ENCODE results near the gene ATG14.
"Not testable (repeated sequence)": the region's sequence is repeated elsewhere in the genome, so short reads cannot be mapped to it uniquely, and the experiment has no call there.

The ATG14 gene

DNA sequence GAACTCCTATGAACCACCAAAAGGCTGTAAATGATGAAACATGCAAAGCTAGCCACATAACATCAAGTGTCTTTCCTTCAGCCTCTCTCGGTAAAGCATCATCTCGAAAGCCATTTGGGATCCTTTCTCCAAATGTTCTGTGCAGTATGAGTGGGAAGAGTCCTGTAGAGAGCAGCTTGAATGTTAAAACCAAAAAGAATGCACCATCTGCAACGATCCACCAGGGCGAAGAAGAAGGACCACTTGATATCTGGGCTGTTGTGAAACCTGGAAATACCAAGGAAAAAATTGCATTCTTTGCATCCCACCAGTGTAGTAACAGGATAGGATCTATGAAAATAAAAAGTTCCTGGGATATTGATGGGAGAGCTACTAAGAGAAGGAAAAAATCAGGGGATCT is 61.2 kb downstream of the ATG14 start:
- no peak for DNase-seq

DNA sequence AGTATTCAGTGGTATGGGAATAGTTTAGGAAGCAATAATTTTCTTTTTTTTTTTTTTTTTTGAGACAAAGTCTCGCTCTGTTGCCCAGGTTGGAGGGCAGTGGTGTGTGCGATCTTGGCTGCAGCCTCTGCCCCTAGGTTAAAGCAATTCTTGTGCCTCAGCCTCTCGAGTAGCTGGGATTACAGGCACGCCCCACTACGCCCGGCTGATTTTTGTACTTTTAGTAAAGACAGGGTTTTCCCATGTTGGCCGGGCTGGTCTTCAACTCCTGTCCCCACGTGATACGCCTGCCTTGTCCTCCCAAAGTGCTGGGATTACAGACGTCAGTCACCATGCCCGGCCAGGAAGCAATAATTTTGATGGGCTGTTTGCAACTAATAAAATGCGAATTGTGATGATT is 62.1 kb downstream of the ATG14 start:
- no peak for DNase-seq

GRCh38 chr14:55348766-55349453 is 62.7 kb downstream of the ATG14 start:
- DNase-seq: no peak

- no peak for DNase-seq
Observed at GRCh38 chr14:55347748-55348147, 63.9 kb downstream of the ATG14 start.

DNA sequence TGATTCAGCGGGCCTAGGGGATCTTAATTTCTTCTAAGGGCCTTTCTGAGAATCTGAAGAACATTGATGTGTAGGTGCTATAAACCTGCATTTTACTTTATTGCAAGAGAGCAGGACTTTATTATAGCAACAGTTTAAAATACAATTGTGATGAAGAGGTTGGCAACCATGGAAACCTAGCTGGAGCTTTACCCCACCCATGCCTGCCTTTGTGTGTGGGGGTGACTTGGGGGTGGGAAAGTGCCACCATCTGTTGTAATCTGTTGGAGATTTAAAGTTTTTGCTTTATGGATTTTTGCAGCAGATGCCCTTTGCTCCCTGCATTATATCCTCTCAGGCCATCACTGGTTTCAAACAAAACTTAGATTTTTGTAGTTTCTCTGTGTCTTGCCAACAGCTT is 64.6 kb downstream of the ATG14 start:
- no peak for DNase-seq

DNA sequence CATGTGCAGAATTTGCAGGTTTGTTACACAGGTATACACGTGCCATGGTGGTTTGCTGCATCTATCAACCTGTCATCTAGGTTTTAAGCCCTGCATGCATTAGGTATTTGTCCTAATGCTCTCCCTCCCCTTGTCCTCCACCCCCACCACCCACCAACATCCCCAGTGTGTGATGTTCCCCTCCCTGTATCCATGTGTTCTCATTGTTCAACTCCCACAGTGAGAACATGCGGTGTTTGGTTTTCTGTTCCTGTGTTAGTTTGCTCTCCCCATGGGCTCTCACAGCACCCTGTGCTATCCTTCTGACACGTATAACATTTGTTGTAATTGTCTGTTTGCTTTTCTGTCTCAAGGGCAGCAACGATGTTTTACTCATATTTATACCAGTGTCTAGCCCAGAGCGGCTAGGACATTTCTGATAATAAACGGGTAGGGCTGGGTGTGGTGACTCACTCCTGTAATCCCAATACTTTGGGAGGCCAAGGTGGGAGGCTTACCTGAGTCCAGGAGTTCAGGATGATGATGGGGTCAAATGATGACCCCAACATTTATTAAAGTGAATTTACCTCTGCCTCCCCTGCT is 67.0 kb downstream of the ATG14 start:
- DNase-seq: not testable (repeated sequence)

DNA sequence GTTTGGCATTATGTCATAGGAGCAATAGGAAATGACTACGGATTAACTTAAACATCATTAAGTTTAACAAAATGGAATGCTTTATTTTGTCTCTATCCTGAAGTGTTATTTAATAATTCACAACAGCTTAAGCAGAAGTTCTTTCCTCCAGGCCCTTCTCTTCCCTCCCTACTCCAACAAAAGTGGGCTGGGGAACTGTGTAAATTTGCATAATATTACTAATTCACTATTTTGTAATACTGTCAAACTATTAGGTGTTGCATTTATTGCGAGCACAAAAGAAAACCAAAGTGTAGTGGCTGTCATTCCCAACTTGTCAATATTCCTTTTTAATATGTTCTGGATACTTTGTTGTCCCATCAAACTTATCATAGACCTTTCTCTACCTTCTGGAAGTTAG is 69.8 kb downstream of the ATG14 start:
- DNase-seq: no peak

GRCh38 chr14:55340482-55340881 is 71.1 kb downstream of the ATG14 start:
- DNase-seq: no peak

DNA sequence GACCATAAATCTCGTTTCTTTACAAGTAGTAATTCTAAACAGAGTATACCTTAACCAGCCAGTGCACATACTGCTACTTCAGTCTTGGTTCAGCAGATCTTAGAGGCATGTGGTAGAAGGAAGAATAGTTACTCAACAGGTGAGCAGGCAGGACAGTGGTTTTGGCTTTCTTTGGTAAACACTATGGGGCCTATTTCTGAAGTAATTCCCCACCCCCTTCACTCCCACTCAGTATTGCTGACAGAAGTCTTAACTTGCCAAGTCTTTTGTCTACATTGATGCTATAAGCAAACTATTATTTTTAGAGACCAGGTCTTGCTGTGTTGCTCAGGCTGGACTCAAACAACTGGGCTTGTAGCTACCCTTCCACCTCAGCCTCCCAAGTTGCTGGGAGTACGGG is 71.9 kb downstream of the ATG14 start:
- DNase-seq: no peak

- no peak for DNase-seq
Observed at GRCh38 chr14:55336691-55337090, 74.9 kb downstream of the ATG14 start.

DNA sequence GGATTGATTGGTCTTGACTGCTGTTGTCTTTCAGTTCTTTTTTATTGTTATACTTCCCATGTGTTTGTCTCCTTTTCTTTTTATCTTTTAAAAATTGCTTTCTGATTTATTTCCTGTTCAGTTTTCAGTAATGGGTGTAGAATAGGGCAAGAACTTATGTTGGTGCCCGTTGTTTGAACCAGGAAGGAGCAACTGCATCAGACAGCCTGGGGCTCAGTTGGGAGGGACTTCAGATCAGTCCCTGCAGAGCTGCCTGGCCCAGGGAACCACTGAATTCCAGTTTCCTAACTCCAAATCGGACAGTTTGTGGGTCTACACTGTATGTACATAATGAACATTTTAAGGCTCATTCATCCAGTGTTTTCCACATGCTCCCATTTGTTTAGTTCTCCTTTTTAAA is 75.5 kb downstream of the ATG14 start:
- no peak for DNase-seq

- DNase-seq: no peak
Observed at GRCh38 chr14:55333711-55334485, 77.7 kb downstream of the ATG14 start.

DNA sequence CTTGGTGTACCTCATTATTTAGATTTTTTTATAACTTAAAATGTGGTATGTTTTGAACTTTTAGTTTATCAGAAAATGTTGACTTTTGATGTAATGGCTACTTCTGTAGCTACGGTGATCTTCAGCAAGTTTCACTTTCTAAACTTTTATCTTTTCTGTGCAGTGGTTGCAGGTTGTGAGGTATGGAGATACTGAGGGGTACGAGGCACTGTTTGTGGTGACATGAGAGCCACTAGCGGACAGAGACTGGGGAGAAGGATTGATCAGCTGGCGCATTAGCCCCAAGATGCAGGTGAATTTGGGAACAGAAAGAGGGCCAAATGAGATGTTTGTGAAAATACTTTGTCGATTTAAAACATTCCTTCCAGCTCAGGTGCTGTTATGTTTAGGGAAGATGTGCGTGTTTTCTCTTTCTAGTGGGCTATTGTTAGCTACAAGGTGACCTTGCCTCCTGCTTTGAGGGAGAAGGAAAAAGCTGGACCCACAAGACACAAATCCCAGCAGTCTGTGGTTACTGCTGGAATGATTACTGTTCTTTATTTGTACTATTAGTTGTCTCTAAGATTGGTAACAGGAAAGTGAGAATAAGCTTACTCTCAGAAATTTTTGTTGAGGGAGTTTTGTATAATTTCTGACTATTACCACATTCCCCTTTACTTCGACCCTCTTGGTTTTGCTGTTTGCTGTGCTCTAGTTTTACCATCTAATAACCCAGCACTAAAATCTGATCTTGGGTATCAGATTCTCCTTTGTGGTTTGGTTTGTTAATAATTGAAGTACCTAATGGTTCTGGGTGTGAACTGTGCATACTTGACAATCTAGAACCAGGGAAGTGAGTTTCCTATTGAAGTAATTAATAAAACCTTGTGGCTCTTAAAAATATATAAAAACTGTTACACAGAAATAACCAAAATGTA is 78.7 kb downstream of the ATG14 start:
- no peak for DNase-seq

DNA sequence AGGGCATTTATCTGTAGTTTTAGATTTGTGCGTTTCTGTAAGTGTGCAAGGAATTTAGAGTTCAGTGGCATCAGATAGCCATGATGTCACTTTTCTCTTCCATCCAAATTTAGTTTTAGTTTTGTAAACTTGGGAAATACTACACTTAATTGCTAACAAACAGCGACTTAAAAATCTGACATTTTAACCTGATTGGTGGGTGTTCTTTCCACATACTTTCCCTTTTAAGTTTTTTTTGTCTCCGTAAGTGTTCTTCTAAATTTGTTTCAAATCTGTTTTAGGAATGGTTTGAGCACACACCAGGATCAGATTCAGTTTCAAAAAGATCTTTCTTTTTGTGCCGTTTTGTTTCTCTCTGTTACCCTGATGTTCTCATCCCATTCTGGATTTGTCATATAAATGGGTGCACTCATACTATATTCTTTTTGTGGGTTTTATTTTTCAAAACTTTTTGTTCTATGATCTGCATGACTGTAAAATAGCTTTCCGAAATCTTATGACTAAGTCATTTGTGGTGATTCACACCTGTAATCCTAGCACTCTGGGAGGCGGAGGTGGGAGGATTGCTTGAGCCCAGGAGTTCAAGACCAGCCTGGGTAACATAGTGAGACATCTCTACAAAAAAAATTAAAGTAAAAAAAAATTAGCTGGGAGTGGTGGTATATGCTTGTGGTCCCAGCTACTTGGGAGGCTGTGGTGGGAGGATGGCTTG is 81.5 kb downstream of the ATG14 start:
- DNase-seq: no peak

- DNase-seq: no peak
Observed at GRCh38 chr14:55328317-55328716, 83.3 kb downstream of the ATG14 start.

- DNase-seq: no peak
Observed at GRCh38 chr14:55327179-55327578, 84.5 kb downstream of the ATG14 start.

DNA sequence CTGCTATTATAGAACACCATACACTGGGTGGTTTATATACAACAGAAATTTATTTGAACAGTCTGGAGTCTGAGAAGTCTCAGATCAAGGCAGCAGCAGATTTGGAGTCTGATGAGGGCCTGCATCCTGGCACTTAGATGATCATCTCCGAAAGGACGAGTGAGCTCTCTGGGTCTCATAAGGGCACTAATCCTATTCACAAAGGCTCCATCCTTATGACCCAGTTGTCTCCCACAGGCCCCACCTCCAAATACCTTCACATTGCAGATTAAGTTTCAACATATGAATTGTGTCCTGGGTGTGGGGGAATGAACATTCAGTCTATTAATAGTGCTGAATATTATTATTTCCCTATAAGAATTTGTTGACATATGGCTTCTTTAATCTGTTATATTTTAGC is 86.8 kb downstream of the ATG14 start:
- no peak for DNase-seq

GRCh38 chr14:55323910-55324309 is 87.7 kb downstream of the ATG14 start:
- no peak for DNase-seq

GRCh38 chr14:55318694-55319093 is 92.9 kb downstream of the ATG14 start:
- no peak for DNase-seq

DNA sequence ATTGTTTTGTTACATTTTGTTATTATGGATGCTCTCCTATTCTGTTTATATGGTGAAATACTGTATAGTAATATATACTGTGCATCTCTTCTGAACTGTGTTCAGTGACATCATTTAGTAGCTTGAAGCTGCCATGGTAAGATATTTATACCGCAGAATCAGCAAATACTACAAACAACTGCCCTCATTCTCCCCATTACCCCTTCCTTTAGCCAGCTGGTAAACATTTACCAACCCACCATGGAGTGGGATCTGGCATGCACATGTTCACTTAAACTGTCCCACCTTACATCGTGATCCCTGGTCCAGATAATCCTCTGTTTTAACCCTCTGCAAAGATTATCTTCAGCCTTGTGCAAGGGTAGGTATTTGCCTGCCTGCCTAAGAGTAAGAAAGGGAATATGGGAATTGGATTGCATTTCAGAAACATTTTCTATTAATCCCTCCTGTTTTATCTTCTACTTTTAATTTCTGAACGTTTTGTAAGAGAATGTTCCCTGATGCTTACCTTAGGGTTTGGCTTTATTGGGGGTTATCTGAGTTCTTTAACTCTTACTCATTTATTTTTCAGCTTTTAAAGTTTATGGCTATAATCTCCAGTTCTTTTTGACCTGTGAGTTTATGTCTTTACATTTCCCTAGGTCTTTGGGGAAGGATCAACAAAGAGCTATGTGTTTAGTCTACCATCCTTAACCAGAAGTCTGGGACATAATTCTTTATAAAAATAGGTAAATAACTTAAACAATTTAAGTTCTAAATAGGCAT is 93.9 kb downstream of the ATG14 start:
- no peak for DNase-seq

- DNase-seq: no peak
Observed at GRCh38 chr14:55316564-55316963, 95.1 kb downstream of the ATG14 start.
